Colonic mucosa (tissue), 4 donors: ENCODE measurements around the gene YARS1. TPM values are rescaled to one million over a fixed set of nuclear protein-coding genes. Genes with fewer than 3 reads are reported as not detected.

Experiments used
- DNase-seq: peaks from one replicate; pipeline ENCODE4 v3.0.0-alpha.2; 2020
- H3K27ac ChIP-seq: fragments of 200-600 bp; one replicate; pipeline ENCODE4 v1.8.0; 2021
- H3K27me3 ChIP-seq: fragments of 200-600 bp; one replicate; pipeline ENCODE4 v1.8.0; 2021
- H3K36me3 ChIP-seq: fragments of 200-600 bp; one replicate; pipeline ENCODE4 v1.8.0; 2021
- H3K4me1 ChIP-seq: fragments of 200-600 bp; one replicate; pipeline ENCODE4 v1.8.0; 2021; ENCODE audit warnings: mild to moderate bottlenecking
- H3K4me3 ChIP-seq: fragments of 200-600 bp; one replicate; pipeline ENCODE4 v1.8.0; 2021
- H3K9ac ChIP-seq, 2 donors: one replicate each; pipeline ENCODE4 v1.7.0; 2013; ENCODE audit warnings: control low read depth in 2 of 2, low read depth in 2 of 2, low read length in 2 of 2
- H3K9me3 ChIP-seq: fragments of 200-600 bp; one replicate; pipeline ENCODE4 v1.8.0; 2021
- CTCF ChIP-seq: fragments of 200-600 bp; IDR thresholded peaks from one replicate; pipeline ENCODE4 v1.8.0; 2022; ENCODE audit warnings: antibody characterized with exemption, mild to moderate bottlenecking
- intact Hi-C: fragments of 100-400 bp; cut with DNase I; formaldehyde crosslinking; loops from one replicate; pipeline ENCODE4 v1.14.1; 2022
- total RNA-seq, 2 donors: library from RNA; stranded (reverse); fragmentation: NEBNext Ultra II Directional in 1 of 2; extraction: Animal tissue kit (Norgen Biotek cat#: 25700) in 1 of 2; gene quantifications; one replicate each; pipeline ENCODE4 v1.2.1, GENCODE V29; 2021
- donor health status: healthy.
- donor health status: DM: no; HTN: no; CAD: no.
- donor health status: DM: no; HTN: no; CAD: no.

YARS1 gene
- total RNA-seq, 2 donors from 2014 or later = 60.2 to 116 TPM

GRCh38 chr1:32861904-32862695, 44.9 kb upstream of the YARS1 start:
- intact Hi-C loops = loop anchor here (10.0 kb wide), 1 partner anchor 157 kb away; the partner anchor contains the start of gene SYNC
- TF ChIP-seq CTCF = no peak
- H3K36me3 ChIP-seq = no peaks in the 10 kb centered on the region
- H3K9ac ChIP-seq = no peak overlapping the region
- no peaks in the 10 kb centered on the region for H3K9me3 ChIP-seq
- H3K27me3 ChIP-seq = no peaks in the 10 kb centered on the region
- no peak overlapping the region for H3K27ac ChIP-seq
- DNase-seq = no peak
- no peaks in the 10 kb centered on the region for H3K4me1 ChIP-seq
- H3K4me3 ChIP-seq = no peak overlapping the region

GRCh38 chr1:32860566-32860965, 43.4 kb upstream of the YARS1 start:
- Histone ChIP-seq H3K36me3 (no peaks in the 10 kb centered on the region), H3K27me3 (no peaks in the 10 kb centered on the region), H3K9ac (no peak overlapping the region), H3K4me1 (no peaks in the 10 kb centered on the region), H3K4me3 (no peak overlapping the region), H3K9me3 (no peaks in the 10 kb centered on the region), H3K27ac (no peak overlapping the region)
- TF ChIP-seq CTCF = no peak
- no peak for DNase-seq
- intact Hi-C loops = loop anchor here (10.0 kb wide), 1 partner anchor 156 kb away; the partner anchor contains the start of gene SYNC

GRCh38 chr1:32859915-32860314, 42.8 kb upstream of the YARS1 start:
- Histone ChIP-seq H3K27ac (no peak overlapping the region), H3K9me3 (no peaks in the 10 kb centered on the region), H3K4me1 (no peaks in the 10 kb centered on the region), H3K9ac (no peak overlapping the region), H3K4me3 (no peak overlapping the region), H3K36me3 (no peaks in the 10 kb centered on the region), H3K27me3 (no peaks in the 10 kb centered on the region)
- no peak for DNase-seq
- TF ChIP-seq CTCF = no peak
- intact Hi-C loops = loop anchor here (10.0 kb wide), 1 partner anchor 155 kb away; the partner anchor contains the start of gene SYNC

DNA sequence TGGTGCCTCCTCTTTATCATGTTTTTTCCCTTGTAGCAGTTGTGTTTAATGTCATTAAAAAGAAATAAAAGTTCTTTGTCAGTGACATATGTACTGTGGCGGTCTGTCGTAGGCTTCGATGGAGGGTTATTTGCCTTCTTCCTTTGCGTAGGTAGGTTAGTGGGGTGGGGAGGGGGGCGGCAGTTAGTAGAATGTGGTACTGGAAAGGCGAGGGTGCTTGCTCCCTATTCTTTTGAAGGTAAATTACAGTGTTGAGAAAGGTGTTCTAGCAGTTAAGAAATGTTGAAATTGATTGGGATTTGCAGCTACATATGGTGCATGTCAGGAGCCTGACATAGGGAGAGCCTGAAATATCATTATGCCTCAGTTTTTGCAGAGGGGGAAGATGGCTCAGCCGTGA, 41.6 kb upstream of the YARS1 start:
- Histone ChIP-seq H3K9ac (no peak overlapping the region), H3K36me3 (no peaks in the 10 kb centered on the region), H3K4me1 (no peaks in the 10 kb centered on the region), H3K27ac (no peak overlapping the region), H3K27me3 (no peaks in the 10 kb centered on the region), H3K4me3 (no peak overlapping the region), H3K9me3 (no peaks in the 10 kb centered on the region)
- intact Hi-C loops = no loop called here
- TF ChIP-seq CTCF = no peak
- DNase-seq = no peak

DNA sequence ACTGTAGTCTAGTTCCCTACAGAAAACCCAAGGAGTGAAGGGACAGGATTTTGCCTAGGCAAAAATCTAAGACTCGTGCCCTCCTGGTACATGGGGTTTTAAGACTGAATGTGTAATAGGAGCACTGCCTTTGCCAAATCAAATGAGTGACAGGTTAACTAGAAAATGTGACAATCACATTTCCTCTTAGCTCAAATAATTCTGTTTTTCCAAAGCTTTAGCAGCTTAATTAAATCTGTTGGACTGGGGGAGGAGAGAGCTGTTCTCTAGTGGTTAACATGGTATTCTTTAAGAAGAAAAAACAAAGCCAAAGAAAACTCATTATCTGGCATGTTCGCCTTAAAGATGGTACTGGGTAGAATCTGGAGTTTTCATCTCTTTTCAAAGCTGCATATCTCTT, 41.0 kb upstream of the YARS1 start:
- intact Hi-C loops = no loop called here
- DNase-seq = no peak
- H3K9me3 ChIP-seq = no peaks in the 10 kb centered on the region
- H3K27me3 ChIP-seq = no peaks in the 10 kb centered on the region
- H3K27ac ChIP-seq = no peak overlapping the region
- no peak overlapping the region for H3K4me3 ChIP-seq
- H3K36me3 ChIP-seq = no peaks in the 10 kb centered on the region
- no peak overlapping the region for H3K9ac ChIP-seq
- TF ChIP-seq CTCF = no peak
- no peaks in the 10 kb centered on the region for H3K4me1 ChIP-seq
